Activated CD4-positive, alpha-beta T cell treated with anti-CD3 and anti-CD28 coated beads, Interleukin-2, amount 50 U/mL, for 16 hours (primary cell): ENCODE measurements around the gene OTOL1.
A peak's percentile ranks its signal among the peaks of the same experiment; 100 is the strongest.
"Not testable (repeated sequence)": the region's sequence is repeated elsewhere in the genome, so short reads cannot be mapped to it uniquely, and the experiment has no call there.

Experiments used
- DNase-seq: peaks from one replicate; pipeline ENCODE4 v3.0.0-alpha.2; 2020

The OTOL1 gene

DNA sequence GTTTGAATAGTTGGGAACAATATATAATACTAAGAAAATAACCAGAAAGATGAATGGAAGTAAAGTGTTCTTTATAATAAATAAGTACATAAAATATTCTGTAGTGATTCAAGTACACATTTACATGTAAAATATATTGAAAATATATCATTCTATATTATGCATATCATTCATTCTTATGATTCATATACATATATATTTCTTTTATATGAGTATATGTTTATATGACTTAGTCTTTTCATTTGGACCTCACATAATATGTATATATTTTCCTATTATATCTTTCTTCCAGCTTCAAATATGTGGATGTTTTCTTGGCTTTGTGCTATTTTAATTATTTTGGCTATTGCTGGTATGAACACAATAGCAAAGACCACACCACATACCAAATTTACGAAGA lies at the start of gene OTOL1:
Gene OTOL1, plus strand, starts transcription at position 301 of the 400 bp plus-strand sequence. Its CDS starts 0 bp downstream, at position 301.
- DNase-seq, result no peak

GRCh38 chr3:161449785-161450184 lies 46.8 kb upstream of the OTOL1 start:
- DNase-seq, result no peak

GRCh38 chr3:161452179-161452578 lies 44.4 kb upstream of the OTOL1 start:
- no peak for DNase-seq

GRCh38 chr3:161454615-161455014 lies 42.0 kb upstream of the OTOL1 start:
- DNase-seq, result no peak

DNA sequence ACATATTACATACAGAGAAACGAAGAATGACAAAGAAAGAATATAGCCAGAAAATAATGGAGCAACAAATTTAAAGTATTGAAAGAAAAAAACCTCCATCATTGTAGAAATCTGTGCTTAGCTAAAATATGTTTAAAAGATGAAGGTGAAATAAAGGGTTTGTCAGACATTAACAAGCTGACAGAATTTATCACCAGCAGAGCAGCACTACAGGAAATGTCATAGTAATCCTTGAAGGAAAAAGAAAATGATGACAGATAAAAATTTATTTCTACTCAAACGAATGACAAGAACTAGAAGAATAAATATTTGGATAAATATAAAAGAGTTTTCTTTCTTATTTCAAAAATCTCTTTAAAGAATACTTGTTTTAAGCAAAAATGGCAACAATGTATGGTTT lies 40.6 kb upstream of the OTOL1 start:
- DNase-seq, result no peak

- DNase-seq, result no peak
Observed at GRCh38 chr3:161462138-161462537, 34.5 kb upstream of the OTOL1 start.

GRCh38 chr3:161471211-161471610 lies 25.4 kb upstream of the OTOL1 start:
- DNase-seq, result no peak

GRCh38 chr3:161474139-161474538 lies 22.5 kb upstream of the OTOL1 start:
- no peak for DNase-seq

DNA sequence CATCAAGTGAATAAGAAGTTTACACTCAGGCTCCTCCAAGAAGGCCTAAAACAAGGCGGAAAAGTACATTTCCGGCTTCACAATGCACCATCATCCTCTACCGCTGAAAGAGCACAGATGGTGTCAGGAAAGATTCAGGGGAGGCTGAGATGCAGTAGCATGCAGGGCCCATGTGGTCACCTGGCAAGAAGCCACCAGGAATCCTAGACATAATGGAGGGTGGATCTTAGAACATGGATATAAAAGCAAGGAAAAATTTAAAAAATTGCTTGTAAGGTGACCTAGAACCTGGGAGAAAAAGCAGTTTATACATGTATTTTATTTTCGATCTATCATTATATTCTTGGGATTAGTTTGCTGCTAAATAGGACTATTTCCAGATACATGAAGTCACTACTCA lies 21.9 kb upstream of the OTOL1 start:
- DNase-seq, result no peak

DNA sequence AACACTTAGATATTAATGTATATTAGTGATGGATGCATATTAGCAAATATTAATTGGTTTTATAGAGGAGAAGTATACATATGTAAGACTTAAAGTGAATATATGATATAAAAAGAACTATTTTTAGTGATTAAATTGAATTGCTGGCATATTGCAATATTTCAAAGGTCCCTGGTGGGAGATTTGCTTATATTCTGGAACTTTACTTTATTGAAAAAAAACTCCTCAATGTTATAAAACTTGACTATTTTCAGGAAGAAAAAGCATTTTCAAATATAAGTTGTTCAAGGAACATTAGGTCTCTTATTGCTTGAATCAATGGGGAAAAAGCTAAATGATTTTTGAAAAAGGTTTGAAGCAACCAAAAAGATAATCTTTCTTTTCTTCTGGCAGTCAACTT lies 21.4 kb upstream of the OTOL1 start:
- no peak for DNase-seq

DNA sequence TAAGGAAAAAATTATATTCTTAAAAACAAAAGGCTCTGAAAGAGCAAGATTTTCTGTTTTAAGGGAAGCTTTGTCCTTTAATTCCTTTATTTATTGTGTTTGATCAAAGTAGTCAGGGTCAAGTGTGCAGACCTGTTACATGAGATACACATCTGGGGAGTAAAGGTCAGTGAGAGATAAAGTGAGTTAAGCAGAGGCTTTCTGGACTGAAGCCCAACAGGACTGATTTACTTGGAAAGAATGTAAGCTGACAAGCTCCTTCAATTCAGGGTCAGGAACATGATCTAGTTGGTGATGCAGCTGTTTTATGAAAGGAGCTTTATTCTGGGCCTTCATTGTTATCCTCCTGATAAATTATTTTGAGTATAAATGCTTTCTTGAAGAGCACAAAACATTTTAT lies 20.7 kb upstream of the OTOL1 start:
- no peak for DNase-seq

DNA sequence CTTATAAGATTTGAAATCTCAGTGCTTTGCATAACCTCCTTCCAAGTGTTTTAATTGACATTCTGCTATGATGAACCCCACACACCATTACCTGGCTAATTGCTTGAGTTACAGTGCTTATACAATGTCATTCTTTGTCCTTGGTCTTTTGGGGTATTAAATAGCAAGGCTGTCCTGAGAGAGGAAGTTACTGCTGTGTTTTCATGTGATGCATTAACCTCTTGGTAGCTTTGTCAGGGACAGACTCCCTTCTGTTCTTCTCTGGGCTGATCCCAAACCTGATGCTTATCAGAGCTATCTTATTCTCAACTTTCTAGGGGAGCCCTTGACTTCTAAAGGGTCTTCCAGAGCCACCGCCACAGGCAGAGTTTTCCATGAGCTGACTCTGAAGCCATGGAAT lies 12.4 kb upstream of the OTOL1 start:
- no peak for DNase-seq

- not testable (repeated sequence) for DNase-seq
Observed at GRCh38 chr3:161488284-161488683, 8.3 kb upstream of the OTOL1 start.

DNA sequence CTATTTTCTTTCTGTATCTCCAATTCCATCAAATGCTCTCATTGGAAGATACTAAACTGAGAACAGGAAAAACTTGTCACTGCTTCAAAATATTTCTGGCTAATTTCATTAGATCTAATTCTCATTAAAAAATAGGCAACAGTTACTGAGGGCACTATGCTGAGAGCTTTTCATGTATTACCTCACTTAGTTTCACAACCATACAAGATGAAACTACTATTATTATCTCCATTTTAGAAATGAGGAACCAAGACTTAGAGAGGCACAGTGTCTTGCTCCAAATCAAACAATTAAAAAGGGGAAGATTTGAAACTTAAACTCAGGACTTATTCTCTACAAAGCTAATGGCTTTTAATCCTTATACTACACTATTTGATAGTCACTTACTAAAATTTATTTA lies 7.2 kb upstream of the OTOL1 start:
- no peak for DNase-seq

GRCh38 chr3:161490845-161491244 lies 5.8 kb upstream of the OTOL1 start:
- not testable (repeated sequence) for DNase-seq

DNA sequence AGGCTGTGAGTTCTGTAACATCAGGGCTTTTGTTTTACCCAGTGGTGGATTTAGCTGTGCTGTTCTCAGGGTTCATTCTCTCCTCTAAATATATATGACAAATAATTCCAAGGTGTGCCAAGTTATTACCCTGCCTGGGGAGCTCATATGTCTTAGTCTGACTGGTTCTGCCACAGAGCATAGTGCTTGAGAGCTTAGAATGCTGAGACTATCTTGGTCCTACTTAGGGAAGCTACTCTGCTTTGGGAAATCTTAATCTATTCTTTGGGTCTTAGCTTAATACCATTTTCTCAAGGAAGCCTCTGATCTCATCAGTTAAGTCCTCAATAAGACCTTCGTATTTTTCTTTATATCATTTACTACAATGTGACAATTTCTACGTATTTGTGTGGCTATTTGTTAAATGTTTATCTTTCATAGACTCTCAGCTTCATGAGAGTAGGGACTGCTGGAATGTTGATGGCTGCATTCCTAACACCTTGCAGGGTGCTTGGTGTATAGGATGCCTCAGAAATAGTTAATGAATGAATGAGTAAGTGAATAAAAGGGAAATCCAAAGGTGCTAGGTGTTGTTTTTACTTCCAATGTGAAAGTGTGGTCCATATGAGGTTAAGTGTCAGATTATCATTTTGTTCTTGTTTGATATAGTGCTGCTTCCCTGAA lies 1.8 kb downstream of the OTOL1 start:
- no peak for DNase-seq

DNA sequence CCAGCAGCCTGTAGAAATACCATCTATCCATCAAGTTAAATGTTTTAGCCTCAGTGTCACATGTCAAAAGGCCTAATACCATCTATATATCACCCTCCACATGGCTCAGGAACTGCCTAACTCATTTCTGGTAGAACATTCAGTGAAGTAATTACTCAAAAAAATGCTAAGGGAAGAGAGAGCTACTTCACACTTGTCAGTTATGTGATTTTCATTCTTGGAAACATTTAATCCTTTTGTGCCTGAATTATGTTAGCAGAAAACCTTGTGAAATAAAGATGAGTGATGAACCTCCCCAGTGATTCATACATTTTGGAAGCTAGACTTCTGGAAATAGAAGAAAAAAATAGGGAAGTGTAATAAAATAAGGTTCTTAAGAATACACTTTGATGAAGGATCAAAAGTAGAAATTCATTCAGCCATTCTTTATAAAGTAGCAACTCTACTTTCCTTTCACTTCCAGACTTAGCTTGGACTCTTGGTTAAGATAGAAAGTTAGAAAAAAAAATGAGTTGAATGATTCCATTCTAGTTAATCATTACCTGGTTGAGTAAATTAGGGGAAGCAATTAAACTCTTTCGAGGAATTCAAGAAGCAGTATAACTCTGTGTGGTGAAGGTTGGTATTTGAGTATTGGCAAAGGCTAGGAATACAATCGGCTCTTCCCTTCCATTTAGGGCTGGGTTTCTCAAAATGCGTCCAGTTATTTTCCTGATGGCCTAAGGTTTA lies 3.6 kb downstream of the OTOL1 start:
- no peak for DNase-seq

- DNase-seq, result no peak
Observed at GRCh38 chr3:161503271-161503670, 6.7 kb downstream of the OTOL1 start.

DNA sequence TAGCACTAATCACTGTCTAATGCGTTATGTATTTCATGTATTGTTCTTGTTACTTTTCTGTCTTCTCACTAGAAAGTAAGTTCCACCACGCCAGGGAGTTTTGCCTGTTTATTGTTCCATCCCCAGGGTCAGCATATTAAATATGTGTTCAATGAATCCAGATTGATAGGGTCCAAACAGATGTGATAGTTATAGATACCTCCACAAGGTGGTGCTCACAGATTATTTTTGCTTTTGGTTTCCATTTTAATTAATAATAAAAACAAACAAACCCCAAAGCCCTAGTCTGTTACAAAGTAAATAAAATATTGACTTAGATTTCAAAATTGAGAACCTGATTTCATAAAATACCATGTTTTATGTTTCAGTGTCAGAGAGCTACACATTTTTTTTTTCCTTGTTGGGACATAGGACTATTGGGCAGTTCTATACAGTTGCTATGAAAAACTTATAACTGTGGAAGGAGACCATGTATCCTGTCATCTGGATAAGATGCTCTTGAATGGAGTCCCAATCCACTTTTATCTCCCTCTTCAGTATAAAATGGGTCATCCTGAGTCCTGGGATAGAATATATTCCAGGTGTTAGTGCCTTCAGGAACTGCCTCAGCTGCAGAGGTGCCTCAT lies 12.4 kb downstream of the OTOL1 start:
- DNase-seq, result peak; percentile 1

DNA sequence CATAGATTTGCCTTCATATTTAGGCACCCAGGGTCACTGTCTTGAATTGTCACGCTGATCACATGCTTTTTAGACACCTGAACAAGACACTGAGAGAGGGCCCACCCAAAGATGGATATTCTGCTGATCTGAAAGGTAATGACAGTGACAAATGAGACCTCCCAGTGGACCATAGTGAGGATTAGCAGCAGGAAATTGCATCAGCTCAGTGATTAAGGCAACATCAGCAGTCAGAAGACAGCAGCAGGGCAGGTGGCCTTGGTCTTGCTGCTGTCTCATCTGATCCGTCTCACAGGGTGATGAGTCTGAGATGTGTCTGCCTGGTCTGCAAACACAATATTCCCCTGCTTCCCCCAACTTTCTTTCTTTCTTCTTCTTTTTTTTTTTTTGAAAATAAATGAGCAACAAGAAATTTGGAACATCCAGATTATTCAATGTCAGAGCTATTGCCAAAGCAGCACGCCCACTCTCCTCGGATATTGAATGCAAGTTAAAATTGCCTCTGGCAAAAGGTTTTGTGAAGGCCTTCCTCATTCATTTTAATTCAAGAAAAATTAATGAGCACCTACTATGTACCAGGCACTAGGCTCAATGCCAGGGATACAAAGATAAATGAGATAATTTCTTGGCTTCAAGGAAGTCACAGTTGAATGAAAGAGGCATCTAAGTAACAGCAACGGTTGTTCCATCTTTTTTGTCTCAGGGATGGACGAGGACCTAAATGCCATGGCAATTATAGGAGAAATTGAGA lies 14.1 kb downstream of the OTOL1 start:
- no peak for DNase-seq

- no peak for DNase-seq
Observed at GRCh38 chr3:161523916-161524315, 27.3 kb downstream of the OTOL1 start.

DNA sequence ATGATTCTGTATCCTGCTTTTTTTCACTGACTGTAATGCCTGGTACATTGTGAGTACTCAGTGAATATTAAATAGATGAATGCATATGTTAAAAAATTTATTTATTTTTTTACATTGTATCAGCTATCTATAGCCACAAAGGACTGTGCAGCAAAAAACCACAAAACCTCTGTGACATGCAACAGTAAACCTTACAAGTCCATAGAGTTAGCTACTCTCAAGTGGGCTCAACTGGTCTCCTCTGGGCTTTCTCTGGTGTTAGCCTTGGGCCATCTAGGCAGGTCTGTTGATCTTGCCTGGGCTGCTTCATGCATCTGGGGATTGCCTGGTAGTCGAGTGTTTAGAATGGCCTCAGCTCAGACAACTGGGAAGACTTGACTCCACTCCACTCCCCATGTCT lies 35.3 kb downstream of the OTOL1 start:
- DNase-seq, result no peak

GRCh38 chr3:161540594-161540993 lies 44.0 kb downstream of the OTOL1 start:
- no peak for DNase-seq

- DNase-seq, result no peak
Observed at GRCh38 chr3:161545824-161546223, 49.2 kb downstream of the OTOL1 start.
